ENCODE results near the gene COL23A1. TPM values are rescaled to one million over a fixed set of nuclear protein-coding genes. Genes with fewer than 3 reads are reported as not detected.
"Not testable (repeated sequence)": the region's sequence is repeated elsewhere in the genome, so short reads cannot be mapped to it uniquely, and the experiment has no call there.

Gene COL23A1
- total and polyA plus RNA-seq, 8 donors: 0.06 to 0.68 (median 0.33) TPM; not detected in 2

GRCh38 chr5:178231539-178232123 is 358.6 kb downstream of the COL23A1 start:
- H3K9me3 ChIP-seq: no peaks in the 10 kb centered on the region
- H3K27me3 ChIP-seq: no peaks in the 10 kb centered on the region
- TF ChIP-seq, protein P1, sequence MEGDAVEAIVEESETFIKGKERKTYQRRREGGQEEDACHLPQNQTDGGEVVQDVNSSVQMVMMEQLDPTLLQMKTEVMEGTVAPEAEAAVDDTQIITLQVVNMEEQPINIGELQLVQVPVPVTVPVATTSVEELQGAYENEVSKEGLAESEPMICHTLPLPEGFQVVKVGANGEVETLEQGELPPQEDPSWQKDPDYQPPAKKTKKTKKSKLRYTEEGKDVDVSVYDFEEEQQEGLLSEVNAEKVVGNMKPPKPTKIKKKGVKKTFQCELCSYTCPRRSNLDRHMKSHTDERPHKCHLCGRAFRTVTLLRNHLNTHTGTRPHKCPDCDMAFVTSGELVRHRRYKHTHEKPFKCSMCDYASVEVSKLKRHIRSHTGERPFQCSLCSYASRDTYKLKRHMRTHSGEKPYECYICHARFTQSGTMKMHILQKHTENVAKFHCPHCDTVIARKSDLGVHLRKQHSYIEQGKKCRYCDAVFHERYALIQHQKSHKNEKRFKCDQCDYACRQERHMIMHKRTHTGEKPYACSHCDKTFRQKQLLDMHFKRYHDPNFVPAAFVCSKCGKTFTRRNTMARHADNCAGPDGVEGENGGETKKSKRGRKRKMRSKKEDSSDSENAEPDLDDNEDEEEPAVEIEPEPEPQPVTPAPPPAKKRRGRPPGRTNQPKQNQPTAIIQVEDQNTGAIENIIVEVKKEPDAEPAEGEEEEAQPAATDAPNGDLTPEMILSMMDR (IDR thresholded peaks at IDR 0.05): no peak
- H3K4me1 ChIP-seq: peaks cover 0 to 20% (median 8%) of the 10 kb centered on the region in 3 donors
- no peak for DNase-seq
- H3K36me3 ChIP-seq: no peaks in the 10 kb centered on the region
- peak; percentile 3 to 5 (median 5) for ATAC-seq
- intact Hi-C loops (cut with DNase I): no loop called here
- no peak for FAIRE-seq
- peak overlapping the region; percentile 83 to 92 (median 88) for H3K27ac ChIP-seq
- 14 to 21% methylated on average over 21 of the region's 21 CpGs for WGBS, 2 donors
- H3K4me3 ChIP-seq: peak overlapping the region; percentile 87 to 92 (median 88)

GRCh38 chr5:178230879-178231538 is 359.2 kb downstream of the COL23A1 start:
- peak in 2 of 6 donors; percentile 46 to 60 for DNase-seq
- H3K27ac ChIP-seq: no peak overlapping the region
- peak overlapping the region in 3 of 4 donors; percentile 88 to 92 (median 89) for H3K4me3 ChIP-seq
- 47 to 60% methylated on average over 9 of the region's 9 CpGs for WGBS, 2 donors
- H3K9me3 ChIP-seq: no peaks in the 10 kb centered on the region
- intact Hi-C loops (cut with DNase I): no loop called here
- H3K36me3 ChIP-seq: no peaks in the 10 kb centered on the region
- no peak for FAIRE-seq
- ATAC-seq: peak in 2 of 4 donors; percentile 2 to 15
- TF ChIP-seq, protein P1 (IDR thresholded peaks at IDR 0.05): no peak
- H3K4me1 ChIP-seq: peaks cover 0 to 15% (median 8%) of the 10 kb centered on the region in 3 donors
- no peaks in the 10 kb centered on the region for H3K27me3 ChIP-seq

- ATAC-seq (no peak), DNase-seq (peak in 1 of 6 donors; percentile 53), FAIRE-seq (no peak)
- Histone ChIP-seq H3K36me3 (no peaks in the 10 kb centered on the region), H3K27ac (no peak overlapping the region), H3K4me1 (peaks cover 0 to 15% (median 8%) of the 10 kb centered on the region in 3 donors), H3K4me3 (no peak overlapping the region), H3K27me3 (no peaks in the 10 kb centered on the region), H3K9me3 (no peaks in the 10 kb centered on the region)
- intact Hi-C loops (cut with DNase I): no loop called here
- TF ChIP-seq, protein P1 (IDR thresholded peaks at IDR 0.05): no peak
- WGBS, 2 donors: 94% methylated on average over 10 of the region's 10 CpGs
Observed at GRCh38 chr5:178229861-178230260, 360.3 kb downstream of the COL23A1 start.

DNA sequence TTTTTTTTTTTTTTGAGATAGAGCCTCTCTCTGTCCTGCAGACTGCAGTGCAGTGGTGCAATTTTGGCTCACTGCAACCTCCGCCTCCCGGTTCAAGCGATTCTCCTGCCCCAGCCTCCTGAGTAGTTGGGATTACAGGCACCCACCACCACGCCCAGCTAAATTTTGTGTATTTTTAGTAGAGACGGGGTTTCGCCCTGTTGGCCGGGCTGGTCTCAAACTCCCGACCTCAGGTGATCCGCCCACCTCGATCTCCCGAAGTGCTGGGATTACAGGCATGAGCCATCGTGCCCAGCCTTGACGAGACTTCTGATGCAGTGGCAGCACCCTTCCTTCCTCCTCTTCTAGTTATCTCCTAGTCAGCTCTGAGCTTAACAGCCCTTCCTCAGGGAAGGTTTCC is 361.1 kb downstream of the COL23A1 start:
- H3K4me3 ChIP-seq; H3K27ac ChIP-seq; intact Hi-C loops (cut with DNase I); ATAC-seq; H3K9me3 ChIP-seq; H3K27me3 ChIP-seq; FAIRE-seq; H3K36me3 ChIP-seq: not testable (repeated sequence)
- H3K4me1 ChIP-seq: peaks cover 0 to 15% (median 8%) of the 10 kb centered on the region in 3 donors
- peak in 1 of 6 donors; percentile 23 for DNase-seq
- 96 to 97% methylated on average over 13 of the region's 13 CpGs for WGBS, 2 donors

GRCh38 chr5:178228609-178229008 is 361.6 kb downstream of the COL23A1 start:
- no peak for FAIRE-seq
- WGBS, 2 donors: 94 to 95% methylated on average over 11 of the region's 11 CpGs
- H3K27ac ChIP-seq: no peak overlapping the region
- ATAC-seq: no peak
- TF ChIP-seq, protein P1 (IDR thresholded peaks at IDR 0.05): no peak
- H3K36me3 ChIP-seq: no peaks in the 10 kb centered on the region
- intact Hi-C loops (cut with DNase I): no loop called here
- H3K27me3 ChIP-seq: no peaks in the 10 kb centered on the region
- peaks cover 0 to 15% (median 8%) of the 10 kb centered on the region in 3 donors for H3K4me1 ChIP-seq
- peak in 2 of 6 donors; percentile 4 to 5 for DNase-seq
- H3K4me3 ChIP-seq: no peak overlapping the region
- no peaks in the 10 kb centered on the region for H3K9me3 ChIP-seq
